Caco-2 (cell line): Measurements from ENCODE around the gene ASIC4. TPM values are rescaled to one million over a fixed set of nuclear protein-coding genes. Genes with fewer than 3 reads are reported as not detected.

ENCODE experiments used
- microRNA-seq: library from miRNA; unstranded; fragments of <30 nt; microRNA quantifications from one replicate; pipeline ENCODE4 v1.2.0, GENCODE V29; 2022
- total RNA-seq: library from RNA; stranded (reverse); gene quantifications from 2 replicates; pipeline ENCODE4 v1.2.3, GENCODE V29; 2022

Gene ASIC4
- total RNA-seq, 1 experiment from 2014 or later: 0.16 TPM

Small RNA genes within 50 kb of the gene (microRNA-seq; reads per million reads assigned to microRNA genes)
- gene MIR3132: not detected

Other genes starting within 250 kb of the ASIC4 start
- 60.6 and 61.2 TPM in 2 replicates for gene DNAJB2, start 235.1 kb upstream of the ASIC4 start, total RNA-seq
- gene PTPRN, start 205.1 kb upstream of the ASIC4 start, total RNA-seq: not detected in 2 replicates
- gene RESP18, start 181.7 kb upstream of the ASIC4 start, total RNA-seq: not detected in 2 replicates
- 102 and 103 TPM in 2 replicates for gene DNPEP, start 126.6 kb upstream of the ASIC4 start, total RNA-seq
- gene DES, start 96.1 kb upstream of the ASIC4 start, total RNA-seq: 0.86 TPM in 1 of 2 replicates, not detected in the other
- 17.2 and 18.6 TPM in 2 replicates for gene SPEG, start 79.6 kb upstream of the ASIC4 start, total RNA-seq
- gene GMPPA, start 15.6 kb upstream of the ASIC4 start, total RNA-seq: 51.0 and 53.7 TPM in 2 replicates
- 26.4 and 27.3 TPM in 2 replicates for gene CHPF, start 29.3 kb downstream of the ASIC4 start, total RNA-seq
- gene TMEM198, start 29.5 kb downstream of the ASIC4 start, total RNA-seq: 8.5 and 9.1 TPM in 2 replicates
- gene OBSL1, start 57.1 kb downstream of the ASIC4 start, total RNA-seq: 56.2 and 57.6 TPM in 2 replicates
- 1.5 TPM in 2 replicates for gene INHA, start 57.8 kb downstream of the ASIC4 start, total RNA-seq
- 21.7 and 24.3 TPM in 2 replicates for gene STK11IP, start 83.4 kb downstream of the ASIC4 start, total RNA-seq
- 6.1 and 6.2 TPM in 2 replicates for gene SLC4A3, start 113.1 kb downstream of the ASIC4 start, total RNA-seq